Smooth muscle cell of the brain vasculature (primary cell): ENCODE data around the gene INPP5A.
"Not testable (repeated sequence)": the region's sequence is repeated elsewhere in the genome, so short reads cannot be mapped to it uniquely, and the experiment has no call there.

ENCODE experiments used
- DNase-seq: peaks from one replicate; pipeline ENCODE4 v3.0.0-alpha.2; 2012; ENCODE audit warnings: low read depth, low spot score

Gene INPP5A

GRCh38 chr10:132537684-132538001 lies at the start of gene INPP5A:
INPP5A (plus strand) TSS chr10:132537787; CDS start chr10:132538097, 310 bp downstream.
- DNase-seq, result no peak

DNA sequence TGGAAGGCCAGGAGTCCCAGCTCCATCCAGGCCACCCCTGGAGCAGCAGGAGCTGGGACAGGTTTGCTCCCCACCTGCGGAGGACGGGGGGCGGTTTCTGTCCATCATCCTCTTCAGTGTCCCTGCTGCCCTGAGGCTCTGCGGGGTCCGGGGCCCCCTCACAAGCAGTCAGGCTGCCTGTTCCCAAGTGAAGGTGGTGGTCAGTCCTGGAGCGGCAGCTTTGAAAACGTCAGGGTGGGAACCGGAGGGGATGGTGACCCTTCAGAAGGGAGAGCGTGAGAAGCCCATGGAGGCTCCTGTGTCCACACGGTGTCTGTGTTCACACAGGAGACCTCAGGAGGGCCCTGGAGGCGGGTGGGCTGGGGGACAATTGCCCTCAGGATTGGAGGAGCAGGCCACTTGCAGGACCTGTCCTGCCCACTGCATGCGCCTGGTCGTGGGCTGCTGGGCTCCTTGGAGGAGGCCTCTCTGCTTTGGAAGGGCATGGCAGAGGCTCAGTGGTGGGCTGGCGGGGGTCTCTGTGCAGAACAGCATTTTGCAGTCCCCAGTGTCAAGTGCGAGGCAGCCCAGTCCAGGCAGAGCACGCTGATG lies 49.3 kb upstream of the INPP5A start:
- DNase-seq, result no peak

DNA sequence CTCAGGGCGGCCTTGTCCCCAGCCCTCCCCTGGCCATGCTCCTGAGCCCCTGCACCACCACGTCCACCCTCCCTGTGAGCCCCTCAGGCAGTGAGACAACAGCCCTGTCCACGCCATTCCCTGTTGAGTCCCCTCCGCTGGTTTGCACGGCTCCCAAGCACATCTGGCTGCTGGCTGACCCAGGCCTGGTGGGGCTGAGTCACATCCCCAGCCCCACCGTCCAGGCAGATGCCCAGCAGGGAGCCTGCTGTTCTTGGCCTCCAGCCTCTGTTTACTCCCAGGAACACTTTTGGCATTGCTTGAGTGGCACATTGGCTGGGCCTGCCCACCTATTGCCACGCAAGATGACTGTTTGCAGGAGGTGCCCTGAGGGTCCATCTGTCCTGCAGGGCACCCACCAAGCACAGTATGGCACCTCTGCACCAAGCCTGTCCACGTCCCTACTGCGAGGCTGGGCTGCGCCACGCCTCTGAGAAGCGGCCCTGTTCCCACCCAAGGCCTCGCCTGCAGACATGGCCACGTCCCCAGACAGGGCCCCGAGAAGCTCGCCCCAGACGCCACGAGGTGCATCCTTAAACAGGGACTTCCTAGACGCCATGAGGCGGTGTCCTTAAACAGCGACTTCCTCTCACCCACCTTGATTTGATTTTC lies 48.4 kb upstream of the INPP5A start:
- DNase-seq, result peak; percentile 73

- no peak for DNase-seq
Observed at GRCh38 chr10:132489704-132490534, 47.7 kb upstream of the INPP5A start.

GRCh38 chr10:132491534-132491933 lies 46.1 kb upstream of the INPP5A start:
- DNase-seq, result not testable (repeated sequence)

DNA sequence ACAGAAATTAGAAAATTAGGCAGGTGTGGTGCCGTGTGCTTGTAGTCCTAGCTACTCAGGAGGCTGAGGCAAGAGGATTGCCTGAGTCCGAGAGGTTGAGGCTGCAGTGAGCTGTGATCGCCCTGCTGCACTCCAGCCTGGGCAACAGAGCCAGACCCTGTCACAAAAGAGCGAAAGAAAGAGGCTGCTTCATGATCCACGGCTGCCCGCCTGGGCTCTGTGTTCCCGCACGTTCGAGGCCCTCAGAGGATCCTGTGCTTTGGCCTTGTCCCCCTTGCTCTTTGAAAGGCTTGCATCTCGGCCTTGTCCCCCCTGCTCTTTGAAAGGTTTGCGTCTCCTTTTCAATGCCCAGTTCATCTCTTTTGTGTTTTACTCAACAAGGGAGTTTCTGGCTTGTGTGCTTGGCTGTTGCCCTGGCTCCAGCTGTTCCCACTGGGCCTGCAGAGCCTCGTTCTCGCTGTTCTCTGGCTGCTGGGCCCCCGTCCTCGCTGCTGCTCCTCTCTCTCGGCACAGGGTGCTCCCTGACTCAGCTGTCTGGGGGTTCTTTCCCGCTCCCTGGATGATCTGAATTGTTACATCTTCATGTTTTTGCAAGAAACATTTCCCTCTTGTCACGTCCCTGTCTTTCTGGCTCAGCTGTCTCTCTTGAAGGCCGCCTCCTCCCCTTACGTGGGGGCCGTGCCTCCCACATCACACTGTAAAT lies 45.1 kb upstream of the INPP5A start:
- DNase-seq, result no peak

DNA sequence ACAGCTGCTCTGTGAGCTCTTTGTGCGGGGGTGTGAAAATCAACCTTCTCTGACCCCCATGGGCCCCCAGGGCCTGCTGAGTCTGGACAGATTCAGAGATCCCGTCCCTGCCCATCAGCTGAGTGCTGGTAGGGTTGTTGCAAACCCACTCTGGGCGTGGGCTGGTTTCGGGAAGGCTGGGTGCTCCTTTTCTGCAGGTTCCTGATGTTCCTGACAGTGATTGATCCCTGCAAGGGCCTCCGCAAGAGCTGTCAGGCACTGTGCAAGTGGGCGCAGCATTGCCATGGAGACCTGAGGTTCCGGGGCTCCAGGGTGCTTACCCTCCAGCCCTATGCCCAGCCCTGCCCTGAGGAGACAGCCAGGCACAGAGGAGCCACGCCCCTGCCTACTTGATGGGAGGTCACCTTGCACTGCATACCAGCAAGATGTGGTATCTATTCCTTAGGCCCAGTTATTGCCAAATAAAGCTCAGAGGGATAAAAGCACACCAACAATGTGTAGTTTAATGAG lies 44.3 kb upstream of the INPP5A start:
- no peak for DNase-seq

GRCh38 chr10:132493756-132494290 lies 43.8 kb upstream of the INPP5A start:
- DNase-seq, result no peak

- DNase-seq, result no peak
Observed at GRCh38 chr10:132494866-132495630, 42.5 kb upstream of the INPP5A start.

- no peak for DNase-seq
Observed at GRCh38 chr10:132496360-132497062, 41.1 kb upstream of the INPP5A start.

DNA sequence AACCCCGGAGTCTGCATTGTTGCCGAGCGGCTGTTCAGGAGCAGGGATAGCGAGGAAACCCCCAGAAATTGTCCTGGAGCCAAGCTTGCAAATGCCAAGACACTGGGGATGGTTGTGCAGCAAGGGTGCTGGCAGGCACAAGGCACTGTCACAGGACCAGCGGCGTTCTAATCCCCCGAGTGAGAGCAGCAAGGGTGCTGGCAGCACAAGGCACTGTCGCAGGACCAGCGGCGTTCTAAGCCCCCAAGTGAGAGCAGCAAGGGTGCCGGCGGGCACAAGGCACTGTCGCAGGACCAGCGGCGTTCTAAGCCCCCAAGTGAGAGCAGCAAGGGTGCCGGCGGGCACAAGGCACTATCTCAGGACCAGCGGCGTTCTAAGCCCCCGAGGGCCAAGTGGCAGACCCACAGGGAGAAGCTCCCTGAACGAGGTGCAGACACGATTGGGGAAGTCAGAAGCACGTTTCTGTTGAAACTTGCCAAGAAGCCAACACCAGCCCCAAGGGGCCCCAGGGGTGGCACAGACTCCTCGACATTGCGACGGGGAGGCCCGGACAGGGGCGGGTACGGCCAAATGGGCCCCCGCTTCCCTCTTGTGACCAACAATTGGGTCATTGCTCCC lies 40.4 kb upstream of the INPP5A start:
- no peak for DNase-seq

GRCh38 chr10:132497861-132498561 lies 39.6 kb upstream of the INPP5A start:
- no peak for DNase-seq

GRCh38 chr10:132498562-132499366 lies 38.8 kb upstream of the INPP5A start:
- no peak for DNase-seq

DNA sequence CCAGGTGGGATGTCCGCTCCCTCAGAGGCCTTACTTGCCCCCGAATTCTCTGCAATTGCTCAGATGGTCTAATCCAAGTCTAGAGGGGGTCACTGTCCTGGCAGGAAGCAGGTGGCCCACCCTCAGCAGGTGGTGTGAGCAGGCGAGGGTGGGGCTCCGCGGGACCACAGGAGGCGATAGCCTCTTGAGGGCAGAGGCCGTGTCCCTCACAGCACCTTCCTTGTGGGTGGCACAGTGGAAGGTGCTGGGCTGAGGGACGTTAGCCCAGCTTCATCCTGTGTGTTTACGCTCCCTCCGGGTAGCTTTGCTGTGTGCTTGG lies 38.3 kb upstream of the INPP5A start:
- no peak for DNase-seq

DNA sequence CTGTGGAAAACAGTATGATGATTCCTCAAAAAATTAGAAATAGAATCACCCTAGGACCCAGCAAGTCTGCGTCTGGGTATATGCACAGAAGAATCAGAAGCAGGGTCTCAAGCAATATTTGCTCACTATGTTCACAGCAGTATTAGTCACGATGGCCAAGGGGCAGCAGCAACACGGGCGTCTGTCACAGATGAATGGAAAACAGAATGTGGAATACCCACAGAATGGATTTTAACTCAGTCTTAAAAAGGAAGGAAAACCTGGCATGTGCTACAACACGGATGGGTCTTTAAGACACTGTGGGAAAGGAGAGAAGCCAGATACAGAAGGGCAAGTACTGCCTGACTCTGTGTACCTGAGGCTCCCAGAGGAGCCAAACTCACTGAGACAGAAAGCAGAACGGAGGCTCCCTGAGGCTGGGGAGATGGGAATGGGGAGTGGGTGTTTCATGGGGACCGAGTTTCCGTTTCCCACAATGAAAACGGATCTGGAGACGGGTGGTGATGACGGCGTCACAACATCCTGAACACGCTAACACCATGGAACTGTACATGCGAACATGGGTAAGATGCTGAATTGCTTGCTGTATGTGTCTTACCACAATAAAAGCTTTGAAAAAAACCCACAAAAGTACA lies 36.7 kb upstream of the INPP5A start:
- DNase-seq, result no peak

DNA sequence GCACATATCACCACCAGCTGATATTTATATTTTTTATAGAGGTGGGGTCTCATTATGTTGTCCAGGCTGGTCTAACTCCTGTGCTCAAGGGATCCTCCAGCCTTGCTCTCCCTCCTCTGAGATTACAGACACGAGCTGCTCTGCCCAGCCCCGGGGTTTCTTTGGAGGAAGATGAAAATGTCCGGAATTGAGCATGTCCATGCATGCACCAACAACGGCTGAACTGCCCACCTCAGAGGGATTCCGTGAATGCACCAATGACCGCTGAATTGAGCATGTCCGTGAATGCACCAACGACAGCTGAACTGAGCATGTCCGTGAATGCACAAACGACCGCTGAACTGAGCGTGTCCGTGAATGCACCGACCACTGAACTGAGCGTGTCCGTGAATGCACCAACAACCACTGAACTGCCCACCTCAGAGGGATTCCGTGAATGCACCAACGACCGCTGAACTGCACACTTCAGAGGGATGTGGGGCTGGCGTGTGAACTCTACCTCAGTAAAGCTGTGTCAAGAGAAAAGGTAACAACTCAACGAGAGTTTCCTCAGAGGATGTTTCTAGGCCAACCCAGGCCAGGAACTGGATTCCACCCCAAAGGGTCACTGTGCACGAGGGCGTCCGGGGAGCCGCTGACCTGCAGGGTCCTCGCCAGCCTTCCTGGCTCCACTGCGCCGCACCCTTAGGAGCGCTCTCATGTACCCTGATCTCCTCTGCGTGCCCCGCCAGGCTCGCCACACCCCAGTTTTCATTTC lies 34.9 kb upstream of the INPP5A start:
- DNase-seq, result no peak
